CD4-positive, alpha-beta T cell treated with Interleukin-6 at 100 ng/mL for 8 hours (primary cell): ENCODE data around the gene ZNF318.

Experiments used
- DNase-seq: peaks from one replicate; pipeline ENCODE4 v3.0.0-alpha.2; 2020; ENCODE audit warnings: mixed read lengths, low spot score

ZNF318 gene

DNA sequence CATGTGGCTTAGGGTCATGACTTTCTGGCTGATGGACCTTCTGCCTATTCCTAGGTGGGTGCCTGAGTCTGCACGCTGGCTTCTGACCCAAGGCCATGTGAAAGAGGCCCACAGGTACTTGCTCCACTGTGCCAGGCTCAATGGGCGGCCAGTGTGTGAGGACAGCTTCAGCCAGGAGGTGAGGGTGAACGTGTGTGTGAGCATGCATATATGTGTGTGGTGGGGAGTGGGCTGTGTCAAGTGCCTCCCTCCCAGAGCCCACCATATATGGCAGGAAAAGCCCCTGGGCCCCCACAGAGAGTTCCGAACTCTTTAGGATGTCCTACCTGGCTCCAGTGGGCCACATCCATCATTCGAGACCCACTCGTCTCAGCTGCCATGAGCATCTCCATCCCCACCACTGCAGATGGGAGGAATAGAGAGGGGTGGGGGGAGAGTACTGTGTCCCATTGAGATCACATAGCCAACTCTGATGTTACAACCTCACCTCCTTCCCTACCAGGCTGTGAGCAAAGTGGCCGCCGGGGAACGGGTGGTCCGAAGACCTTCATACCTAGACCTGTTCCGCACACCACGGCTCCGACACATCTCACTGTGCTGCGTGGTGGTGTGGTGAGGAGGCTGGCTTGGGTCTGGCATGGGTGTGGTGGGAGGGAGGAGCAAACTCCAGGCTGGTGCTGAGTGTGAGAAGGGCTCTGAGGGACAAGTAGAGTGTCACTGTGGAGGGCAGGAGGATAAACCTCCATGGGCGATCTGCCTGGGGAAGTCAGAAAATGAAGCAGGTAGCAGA is 68.2 kb downstream of the ZNF318 start:
- DNase-seq = no peak

DNA sequence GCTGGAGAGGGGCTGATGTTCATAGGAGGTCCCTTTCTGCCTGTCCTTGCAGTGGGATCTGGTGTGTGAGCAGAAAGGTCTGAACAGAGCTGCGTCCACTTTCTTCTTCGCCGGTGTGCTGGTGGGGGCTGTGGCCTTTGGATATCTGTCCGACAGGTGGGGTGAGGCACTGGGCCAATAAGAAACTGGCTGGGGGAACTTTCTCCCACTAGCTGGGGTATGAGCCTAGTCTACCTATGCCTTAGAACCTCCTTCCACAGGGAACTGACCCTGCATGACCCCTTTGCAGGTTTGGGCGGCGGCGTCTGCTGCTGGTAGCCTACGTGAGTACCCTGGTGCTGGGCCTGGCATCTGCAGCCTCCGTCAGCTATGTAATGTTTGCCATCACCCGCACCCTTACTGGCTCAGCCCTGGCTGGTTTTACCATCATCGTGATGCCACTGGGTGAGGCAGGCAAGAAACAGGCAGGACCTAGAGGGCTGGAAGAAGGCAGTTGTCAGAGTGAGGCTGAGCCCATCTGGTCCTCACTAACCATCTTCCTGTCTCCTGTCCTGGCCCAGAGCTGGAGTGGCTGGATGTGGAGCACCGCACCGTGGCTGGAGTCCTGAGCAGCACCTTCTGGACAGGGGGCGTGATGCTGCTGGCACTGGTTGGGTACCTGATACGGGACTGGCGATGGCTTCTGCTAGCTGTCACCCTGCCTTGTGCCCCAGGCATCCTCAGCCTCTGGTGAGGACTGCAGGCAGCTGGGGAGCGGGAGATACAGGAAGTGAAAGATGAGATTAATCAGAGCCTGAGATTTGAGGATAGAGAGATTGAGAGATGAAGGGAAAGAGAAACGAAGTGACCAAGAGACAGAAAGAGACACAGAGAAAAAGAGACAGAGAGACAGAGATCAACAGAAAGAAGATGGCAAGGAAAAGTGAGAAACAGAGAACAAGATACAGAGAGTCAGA is 69.8 kb downstream of the ZNF318 start:
- no peak for DNase-seq

DNA sequence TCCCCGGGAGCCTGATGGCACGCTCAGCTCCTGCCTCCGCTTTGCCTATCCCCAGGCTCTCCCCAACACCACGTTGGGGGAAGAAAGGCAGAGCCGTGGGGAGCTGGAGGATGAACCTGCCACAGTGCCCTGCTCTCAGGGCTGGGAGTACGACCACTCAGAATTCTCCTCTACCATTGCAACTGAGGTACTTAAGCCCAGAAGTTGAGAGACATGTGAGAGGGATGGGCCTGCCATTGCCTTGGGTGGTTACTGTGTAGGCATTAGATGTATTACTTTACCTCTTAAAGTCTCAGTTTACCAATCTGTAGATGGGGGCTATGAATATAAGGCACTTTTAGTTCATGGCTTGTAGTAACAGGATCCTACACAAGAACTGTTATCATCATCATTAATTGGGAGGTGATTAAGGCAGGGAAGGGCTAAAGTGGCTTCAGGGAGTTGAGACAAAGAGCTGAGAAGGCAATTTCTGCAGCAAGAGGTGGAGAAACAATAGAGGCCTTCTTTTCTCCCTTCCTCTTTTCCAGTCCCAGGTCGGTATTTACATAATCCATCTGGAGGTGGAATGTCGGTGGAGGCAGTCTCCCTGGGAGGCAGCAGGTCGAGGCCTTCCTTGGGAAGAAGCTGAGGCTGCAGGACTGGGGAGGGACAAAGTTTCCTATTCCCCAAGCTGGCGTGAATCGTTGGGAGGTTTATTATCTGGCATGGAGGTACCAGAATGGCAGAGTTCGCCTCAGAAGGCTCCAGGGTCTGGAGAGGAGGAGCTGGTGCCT is 70.7 kb downstream of the ZNF318 start:
- DNase-seq = no peak

DNA sequence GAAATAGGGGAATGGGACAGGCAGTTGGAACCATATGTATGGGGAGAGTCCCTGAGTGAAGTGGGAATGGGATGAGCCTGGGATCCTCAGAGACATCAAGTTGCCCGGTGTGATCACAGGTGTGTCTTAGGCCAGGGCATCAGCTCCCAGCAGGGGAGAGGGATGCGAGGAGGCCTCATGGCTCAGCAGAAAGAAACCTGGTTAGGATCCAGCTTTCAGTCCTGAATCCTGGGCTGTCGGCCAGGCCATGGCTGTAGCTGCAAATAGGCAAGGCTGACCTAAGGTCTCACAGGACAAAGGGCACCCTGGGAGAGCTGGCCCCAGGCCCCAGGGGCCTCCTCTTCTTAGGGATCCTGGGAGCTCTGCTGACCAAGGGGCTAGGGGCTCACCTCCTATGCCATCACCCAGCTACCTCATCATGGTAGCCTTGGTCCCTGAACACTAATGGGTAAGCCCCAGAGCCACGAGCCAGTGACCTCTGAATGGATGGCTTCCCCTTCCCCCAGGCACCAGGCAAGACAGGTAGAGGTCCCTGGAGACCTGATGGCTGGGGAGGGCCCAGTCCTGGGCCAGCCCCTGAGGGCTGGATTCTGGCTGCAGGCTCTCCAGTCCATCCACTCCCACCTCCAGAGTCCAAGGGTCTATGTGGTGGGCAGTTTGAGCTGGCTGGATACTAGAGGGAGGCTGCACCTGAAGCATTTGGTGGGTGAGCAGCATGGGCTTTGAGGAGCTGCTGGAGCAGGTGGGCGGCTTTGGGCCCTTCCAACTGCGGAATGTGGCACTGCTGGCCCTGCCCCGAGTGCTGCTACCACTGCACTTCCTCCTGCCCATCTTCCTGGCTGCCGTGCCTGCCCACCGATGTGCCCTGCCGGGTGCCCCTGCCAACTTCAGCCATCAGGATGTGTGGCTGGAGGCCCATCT is 71.5 kb downstream of the ZNF318 start, which contains the start of gene SLC22A7:
Gene SLC22A7 (plus strand): TSS at position 617 of the 921 bp plus-strand sequence. CDS start 99 bp downstream, at position 716.
- no peak for DNase-seq

DNA sequence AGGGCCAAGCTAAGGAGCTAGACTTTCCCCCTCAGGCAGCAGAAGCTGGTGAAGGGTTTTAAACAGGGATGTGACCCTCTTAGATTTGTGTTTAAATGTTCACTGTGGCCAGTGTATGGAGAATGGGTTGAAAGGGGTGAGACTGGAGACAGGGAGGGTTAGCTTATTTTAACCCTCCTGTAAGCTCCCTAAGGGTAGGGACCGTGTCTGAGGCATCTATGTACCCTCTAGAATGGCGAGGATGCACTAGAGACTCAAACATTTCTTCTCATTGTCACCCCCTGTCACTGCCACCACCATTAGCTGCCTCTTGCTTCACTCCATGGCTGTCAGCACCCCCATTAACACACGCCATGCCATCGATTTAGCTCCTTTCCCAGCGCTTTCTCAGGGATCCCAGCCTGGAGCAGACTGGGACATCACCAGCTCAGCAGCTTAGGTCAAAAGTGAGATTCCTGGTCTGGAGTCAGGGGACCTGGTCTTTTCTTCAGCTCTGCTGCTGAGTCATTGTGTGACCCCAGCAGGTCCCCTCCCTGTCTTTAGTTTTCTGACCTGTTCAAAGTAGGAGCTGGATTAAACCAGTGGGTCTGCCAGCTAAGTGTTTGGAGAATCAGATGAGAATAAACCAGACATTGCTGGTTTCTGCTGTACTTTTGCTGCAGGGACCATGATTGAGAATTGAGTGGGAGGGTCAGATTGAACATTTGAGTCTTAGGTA is 72.5 kb downstream of the ZNF318 start:
- no peak for DNase-seq

DNA sequence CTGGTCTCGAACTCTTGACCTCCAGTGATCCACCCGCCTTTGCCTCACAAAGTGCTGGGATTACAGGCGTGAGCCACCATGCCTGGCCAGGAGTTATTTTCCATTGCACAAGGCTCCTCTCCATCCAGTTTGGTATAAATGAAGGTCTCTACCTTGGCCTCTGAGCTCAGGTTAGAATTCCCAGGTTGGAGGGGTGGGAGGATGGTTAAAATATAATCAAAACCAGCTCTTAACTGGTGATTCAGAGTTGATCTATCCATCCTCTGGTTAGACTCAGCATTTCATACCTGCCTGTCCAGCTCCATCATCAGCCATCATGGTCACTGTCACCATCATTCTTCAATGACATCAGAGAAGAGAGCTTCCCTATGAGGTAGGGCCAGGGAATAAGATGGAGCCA is 74.0 kb downstream of the ZNF318 start:
- no peak for DNase-seq

DNA sequence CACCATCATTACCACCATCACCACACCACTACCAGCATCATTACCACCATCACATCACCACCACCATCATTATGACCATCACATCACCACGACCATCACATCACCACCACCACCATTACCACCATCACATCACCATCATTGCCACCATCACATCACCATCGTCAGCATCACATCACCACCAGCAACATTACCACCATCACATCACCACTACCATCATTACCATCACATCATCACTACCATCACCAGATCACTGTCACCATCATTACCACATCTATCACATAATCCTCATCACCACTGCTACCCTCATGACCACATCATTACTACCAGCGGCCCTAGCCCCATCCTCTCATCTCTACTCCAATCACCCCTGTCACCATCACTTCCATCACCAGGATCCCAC is 74.9 kb downstream of the ZNF318 start:
- no peak for DNase-seq

DNA sequence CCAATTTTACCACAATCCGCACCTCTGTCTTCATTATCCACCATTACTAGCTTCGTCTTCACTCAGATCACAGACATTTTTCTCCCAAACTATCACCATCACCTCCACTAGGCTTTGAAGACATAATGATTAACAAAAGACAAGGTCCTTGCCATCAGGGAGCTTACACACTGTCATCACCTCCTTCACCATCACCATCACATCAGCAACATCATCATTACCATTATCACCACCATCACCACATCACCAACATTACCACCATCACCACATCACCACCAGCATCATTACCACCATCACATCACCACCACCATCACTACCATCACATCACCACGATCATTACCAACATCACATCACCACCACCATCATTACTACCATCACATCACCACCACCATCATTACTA is 75.7 kb downstream of the ZNF318 start:
- no peak for DNase-seq

DNA sequence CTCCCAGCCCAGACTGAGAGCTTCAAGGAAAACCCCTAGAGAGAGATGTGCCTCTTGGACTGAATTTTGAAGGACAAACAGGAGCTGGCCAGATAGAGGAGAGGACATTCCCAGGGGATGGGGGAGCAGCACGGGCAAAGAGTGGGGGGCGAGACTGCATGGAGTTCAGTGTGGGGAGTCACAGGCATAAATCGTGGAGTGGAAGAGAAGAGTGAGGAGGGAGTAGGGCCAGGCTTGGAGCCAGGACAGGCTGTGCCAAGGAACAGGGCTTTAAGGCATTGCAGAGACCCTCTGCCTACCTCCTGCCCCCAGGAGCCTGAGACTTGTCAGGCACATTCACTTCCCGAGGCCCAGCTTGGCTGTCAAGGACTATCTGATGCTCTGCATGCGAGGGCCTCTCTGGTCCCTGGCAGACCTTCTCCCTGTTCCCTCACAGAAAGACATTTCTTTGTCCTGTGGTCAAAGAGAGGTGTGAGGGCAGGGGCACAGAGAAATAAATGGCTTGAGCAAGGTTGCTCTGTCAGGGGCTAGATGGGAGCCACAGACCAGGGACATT is 76.6 kb downstream of the ZNF318 start:
- no peak for DNase-seq

DNA sequence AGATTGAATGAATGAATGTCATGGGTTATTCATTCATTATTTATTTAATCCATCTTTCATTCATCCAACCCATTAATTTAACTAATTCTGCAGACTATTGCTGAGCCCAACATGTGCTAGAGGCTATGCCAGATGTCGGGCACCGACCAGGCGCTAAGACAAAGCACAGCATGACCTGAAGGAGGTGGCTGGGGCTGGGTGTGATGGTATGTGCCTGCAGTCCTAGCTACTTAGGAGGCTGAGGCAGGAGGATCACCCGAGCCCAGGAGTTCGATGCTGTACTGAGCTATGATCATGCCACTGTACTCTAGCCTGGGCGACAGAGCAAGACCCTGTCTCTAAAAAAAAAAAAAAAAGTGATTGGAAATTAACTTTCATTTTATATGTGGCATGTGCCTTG is 77.1 kb downstream of the ZNF318 start:
- no peak for DNase-seq

DNA sequence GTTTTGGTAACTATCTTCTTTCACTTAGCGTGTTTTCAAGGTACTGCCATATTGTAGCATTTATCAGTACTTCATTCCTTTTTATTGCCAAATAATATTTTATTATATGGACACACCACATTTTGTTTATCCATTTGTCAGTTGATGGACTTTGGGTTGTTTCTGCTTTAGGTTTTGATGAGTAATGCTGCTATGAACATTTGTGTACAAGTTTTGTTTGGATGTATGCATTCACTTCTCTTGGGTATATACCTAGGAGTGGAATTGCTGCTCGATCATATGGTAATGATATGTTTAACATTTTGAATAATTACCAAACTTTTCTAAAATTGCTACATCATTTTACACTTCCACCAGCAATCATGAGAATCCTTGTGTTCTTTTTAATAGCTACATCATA is 77.7 kb downstream of the ZNF318 start:
- DNase-seq = no peak

DNA sequence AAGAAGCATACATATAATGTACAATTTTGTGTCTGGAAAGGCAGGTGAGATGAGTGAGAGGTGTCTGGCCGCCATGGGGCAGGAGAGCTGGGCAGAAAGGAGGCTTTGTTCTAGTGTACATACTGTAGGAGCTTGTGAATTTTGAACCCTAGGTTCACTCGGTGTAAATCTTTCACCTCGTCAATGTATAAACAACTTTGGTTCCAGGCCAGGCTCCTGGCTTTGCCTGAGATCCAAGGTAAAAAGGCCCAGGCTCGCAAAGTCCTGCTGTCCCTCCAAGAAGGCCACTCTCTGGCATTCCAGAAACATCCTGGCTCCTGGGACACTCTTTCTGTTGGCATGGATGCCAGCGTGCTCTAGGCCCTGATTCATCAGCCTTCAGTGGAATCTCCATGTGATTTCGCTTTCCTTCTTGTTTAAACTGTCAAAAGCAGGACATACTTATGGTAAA is 78.5 kb downstream of the ZNF318 start:
- no peak for DNase-seq

DNA sequence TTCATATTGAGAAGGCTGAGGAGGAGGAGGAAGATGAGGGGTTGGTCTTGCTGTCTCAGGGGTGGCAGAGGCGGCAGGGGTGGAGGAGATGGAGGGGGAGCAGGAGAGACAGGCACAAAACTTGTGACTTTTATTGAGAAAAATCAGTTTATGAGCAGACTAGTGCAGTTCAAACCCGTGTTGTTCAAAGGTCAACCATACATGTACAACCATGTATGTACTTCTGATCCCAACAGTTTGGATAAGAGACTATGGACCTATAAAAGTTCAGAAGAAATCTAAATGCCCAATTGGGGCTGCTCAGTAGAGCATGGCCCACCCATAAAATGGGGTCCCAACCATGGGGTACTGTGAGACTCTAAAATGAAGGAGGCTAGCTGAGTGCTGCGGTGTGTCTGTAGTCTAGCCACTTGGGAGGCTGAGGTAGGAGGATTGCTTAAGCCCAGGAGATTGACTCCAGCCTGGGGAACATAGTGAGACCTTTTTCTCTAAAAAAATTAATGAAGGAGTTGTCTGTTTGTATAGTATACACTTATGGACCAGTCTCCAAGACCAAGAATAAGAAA is 79.0 kb downstream of the ZNF318 start:
- no peak for DNase-seq

DNA sequence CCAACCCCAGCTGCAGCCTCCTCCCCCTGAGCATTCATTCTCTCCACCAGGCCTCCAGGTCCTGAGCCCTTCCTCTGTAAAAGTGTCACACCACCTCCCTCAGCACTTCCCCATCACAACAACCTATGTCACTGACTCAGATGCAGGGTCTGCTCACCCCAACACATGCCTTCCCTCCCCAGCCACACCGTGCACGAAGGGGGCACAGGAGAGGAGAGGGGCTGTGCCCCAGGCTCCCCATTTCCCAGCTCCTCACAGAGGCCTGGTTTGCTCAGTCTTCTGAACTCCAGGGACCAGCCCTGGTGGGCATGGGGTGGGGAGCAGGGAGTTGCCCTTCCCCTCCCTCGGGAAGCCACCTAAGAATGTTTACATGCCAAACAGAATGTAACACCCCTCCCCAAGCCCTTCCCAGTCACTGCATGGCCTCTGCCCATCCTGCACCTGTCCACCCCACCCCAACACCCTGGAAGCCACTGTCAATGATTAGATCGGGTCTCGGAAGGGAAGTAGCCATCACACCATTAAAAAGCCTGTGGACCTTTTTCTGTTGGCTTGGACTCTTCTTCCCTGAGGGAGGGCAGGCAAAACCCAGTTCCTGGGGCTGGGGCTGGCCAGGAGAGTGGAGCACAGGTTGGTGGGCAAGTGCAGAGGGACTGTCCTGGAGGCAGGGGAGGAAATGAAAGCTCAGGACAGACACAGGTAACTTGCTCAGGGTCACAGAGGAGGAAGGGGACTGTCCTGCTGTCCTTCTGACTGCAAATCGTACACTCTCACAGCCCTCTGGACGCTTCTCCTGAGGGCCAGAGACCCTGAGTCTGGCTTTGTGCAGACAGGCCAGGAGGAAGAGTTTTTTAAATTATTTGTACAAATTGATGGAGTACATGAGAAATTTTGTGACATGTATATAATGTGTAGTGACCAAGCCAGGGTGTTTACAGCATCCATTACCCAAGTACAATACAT is 81.4 kb downstream of the ZNF318 start:
- no peak for DNase-seq

DNA sequence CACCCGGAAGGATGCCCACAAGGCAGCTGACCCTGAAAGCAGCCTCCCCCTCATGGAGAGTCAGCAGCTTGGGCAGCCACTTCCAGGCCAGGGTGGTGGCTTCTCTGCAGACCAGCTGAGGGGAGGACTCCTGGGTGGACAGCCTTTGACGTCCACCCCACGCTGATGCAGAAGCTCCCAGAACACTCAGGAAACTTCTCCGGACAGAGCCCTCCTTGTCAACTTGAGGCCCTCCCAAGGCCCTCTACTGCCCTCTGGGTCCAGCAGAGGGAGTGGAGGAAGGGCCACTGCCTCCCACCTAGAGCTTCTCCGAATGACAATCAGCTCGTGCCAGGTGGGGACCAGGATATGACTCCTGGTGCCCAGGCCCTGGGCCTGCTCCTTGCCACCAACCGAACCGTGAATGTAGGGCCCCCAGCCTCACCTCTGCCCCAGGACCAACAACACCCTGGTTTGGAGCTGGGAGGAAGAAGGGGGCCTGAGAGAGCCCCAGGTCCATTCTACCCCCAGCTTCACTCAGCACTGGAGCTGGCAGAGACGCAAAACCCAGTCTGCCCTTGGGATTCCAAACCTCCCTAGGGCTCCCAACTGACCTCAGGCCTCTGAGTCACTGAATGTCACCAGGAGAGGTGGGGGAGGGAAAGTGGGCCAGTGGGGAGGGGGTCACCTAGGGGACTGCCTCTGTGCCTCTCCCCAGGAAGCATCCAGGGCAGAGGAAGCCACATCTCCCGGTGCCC is 82.3 kb downstream of the ZNF318 start:
- no peak for DNase-seq

DNA sequence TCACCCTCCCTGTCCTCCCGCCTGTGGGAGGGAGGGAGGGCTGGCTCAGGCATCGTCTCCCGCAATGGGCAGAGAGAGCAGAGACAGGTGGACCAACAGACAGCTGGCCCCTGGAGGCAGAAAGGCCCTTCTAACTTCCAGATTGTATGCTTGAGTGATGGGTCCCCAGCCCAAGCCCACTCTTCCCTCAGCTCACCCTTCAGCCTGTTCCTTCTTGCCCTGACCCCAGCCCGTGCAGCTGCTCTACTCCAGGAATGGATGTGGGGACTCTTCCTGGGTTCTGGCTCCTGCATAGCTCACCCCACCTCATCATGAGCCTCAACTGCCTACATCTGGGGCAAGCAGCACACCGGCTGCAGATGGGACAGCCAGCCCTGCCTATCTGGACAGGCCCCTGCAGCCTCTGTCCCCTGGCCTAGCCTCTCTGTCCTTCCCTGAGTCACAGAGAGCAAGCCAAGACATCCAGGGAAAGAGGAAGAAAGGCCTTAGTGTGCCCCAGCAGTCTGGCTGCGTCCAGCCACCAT is 82.9 kb downstream of the ZNF318 start:
- DNase-seq = no peak
